NCI-H2171 treated with DMSO at 0.1 percent for 48 hours (cell line): ENCODE data around the gene NFAT5.
"Not testable (repeated sequence)": the region's sequence is repeated elsewhere in the genome, so short reads cannot be mapped to it uniquely, and the experiment has no call there.

ENCODE experiments used
- DNase-seq: peaks from one replicate; lab custom pipeline; 2025; lab: John Stamatoyannopoulos, UW

Gene NFAT5

GRCh38 chr16:69555437-69555836, 10.3 kb upstream of the NFAT5 start:
- DNase-seq: no peak

GRCh38 chr16:69555867-69556266, 9.9 kb upstream of the NFAT5 start:
- no peak for DNase-seq

- no peak for DNase-seq
Measured at GRCh38 chr16:69559164-69559563, 6.6 kb upstream of the NFAT5 start.

DNA sequence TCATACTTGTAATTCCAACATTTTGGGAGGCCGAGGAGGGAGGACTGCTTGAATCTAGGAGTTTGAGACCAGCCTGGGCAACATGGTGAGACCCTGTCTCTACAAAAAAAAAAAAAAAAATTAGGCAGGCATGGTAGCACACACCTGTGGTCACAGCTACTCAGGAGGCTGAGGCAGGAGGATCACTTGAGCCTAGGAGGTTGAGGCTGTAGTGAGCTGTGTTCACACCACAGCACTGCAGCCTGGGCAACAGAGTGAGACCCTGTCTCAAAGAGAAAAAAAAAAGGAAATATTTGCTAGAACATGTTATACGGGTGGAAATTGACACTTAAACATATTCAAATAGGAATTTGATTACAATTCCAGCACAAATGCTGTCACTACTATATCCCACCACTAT, 4.4 kb upstream of the NFAT5 start:
- not testable (repeated sequence) for DNase-seq

DNA sequence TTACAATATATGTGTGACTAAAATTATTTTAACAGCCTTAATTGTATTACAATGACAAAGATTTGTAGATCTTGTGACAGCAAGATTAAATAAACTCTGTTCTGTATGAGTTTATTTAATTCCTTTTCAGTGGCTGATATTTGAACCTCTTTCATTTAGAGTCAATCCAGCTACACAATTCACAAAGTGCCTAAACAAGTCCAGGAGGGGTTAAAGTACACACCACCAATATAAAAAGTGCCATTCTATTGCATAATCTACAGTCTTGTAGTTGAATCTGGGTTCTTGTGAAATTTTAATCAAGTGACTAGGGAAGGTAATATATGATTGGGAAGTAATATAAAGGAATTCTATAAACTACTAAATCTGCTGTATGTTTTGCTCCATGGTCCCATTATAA, 3.9 kb upstream of the NFAT5 start:
- no peak for DNase-seq

GRCh38 chr16:69562813-69563212, 3.0 kb upstream of the NFAT5 start:
- no peak for DNase-seq

- DNase-seq: peak; percentile 21
Measured at GRCh38 chr16:69563605-69564580, 1.9 kb upstream of the NFAT5 start.

DNA sequence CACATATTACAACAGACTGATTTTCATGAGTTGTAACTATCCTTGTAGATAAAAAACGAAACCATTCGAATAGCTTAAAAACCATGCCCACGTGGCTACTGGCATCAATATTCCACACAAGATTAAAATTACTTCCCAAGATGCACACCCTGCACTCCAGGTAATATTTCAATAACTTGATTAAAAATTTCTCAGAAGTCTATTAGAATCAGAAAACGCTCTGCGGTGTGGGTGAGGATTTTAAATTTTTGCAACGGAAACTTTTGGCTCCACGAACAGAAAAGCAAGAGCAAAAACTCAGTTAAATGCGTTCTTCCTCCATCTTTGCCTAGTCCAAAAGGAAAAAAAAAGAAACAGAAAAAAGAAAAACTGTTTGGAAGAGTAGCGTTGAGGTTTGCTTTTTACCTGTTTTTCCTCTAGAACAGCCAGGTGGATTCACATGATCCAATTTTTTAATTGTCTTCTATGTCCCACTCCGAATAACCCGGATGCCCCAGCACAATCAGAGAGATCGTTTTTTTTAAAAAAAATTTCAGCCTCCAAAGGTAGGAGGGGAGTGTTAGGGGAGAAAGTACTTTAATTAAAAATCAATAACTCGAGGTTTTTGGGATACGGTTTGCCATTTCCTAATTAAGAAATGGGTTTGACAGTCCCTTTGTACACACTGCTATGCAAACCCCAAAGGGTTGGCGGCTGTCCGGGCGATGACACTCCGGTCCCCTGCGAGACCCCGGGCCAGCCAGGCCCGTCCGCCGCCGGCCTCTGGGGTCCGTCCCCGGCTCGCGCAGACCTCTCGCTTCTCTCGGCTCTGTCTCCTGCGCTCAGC, 708 bp upstream of the NFAT5 start:
- peak; percentile 77 for DNase-seq

- DNase-seq: peak; percentile 42
Measured at GRCh38 chr16:69566240-69566980, 644 bp downstream of the NFAT5 start.

- DNase-seq: peak; percentile 42
Measured at GRCh38 chr16:69566981-69567680, 1.4 kb downstream of the NFAT5 start.

GRCh38 chr16:69568676-69569075, 2.9 kb downstream of the NFAT5 start:
- DNase-seq: no peak

DNA sequence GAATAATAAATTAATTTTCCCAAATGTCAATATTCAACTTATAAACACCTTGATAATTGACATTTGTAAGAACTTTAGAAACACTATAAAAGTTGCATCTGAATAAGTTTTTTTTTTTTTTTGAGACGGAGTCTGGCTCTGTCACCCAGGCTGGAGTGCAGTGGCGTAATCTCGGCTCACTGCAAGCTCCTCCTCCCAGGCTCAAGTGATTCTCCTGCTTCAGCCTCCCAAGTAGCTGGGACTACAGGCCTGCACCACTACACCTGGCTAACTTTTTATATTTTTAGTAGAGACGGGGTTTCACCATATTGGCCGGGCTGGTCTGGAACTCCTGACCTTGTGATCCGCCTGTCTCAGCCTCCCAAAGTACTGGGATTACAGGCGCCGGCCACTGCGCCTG, 13.0 kb downstream of the NFAT5 start:
- not testable (repeated sequence) for DNase-seq

- DNase-seq: no peak
Measured at GRCh38 chr16:69579783-69580481, 14.2 kb downstream of the NFAT5 start.

DNA sequence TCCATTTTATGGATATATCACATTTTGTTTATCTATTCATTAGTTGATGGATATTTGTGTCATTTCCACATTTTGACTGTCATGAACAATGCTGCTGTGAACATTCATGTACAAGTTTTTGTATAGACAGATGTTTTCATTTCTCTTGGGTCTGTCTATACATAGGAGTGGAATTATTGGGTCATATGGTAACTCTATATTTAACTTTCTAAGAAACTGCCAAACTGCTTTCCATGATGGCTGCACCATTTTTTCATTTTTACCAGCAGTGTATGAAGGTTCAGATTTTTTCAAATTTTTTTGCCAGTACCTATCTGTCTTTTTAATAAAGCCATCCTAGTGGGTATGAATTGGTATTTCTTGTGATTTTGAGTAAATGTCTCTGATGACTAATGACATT, 15.5 kb downstream of the NFAT5 start:
- DNase-seq: no peak

DNA sequence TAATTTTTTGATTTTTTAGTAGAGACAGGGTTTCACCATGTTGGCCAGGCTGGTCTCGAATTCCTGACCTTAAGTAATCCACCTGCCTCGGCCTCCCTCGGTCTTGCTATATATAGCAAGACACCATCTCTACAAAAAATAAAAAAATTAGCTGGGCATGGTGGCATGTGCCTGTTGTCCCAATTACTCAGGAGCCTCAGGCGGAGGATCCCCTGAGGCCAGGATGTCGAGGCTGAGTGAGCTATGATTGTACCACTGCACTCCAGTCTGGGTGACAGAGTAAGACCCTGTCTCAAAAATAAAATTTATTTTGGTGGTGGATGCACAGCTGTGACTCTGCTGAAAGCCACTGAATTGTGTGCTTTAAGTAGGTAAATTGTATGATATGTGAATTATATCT, 18.7 kb downstream of the NFAT5 start:
- DNase-seq: not testable (repeated sequence)

GRCh38 chr16:69589434-69590269, 23.9 kb downstream of the NFAT5 start:
- DNase-seq: no peak

- DNase-seq: no peak
Measured at GRCh38 chr16:69590590-69590989, 24.8 kb downstream of the NFAT5 start.

- DNase-seq: no peak
Measured at GRCh38 chr16:69593751-69594255, 28.0 kb downstream of the NFAT5 start.

DNA sequence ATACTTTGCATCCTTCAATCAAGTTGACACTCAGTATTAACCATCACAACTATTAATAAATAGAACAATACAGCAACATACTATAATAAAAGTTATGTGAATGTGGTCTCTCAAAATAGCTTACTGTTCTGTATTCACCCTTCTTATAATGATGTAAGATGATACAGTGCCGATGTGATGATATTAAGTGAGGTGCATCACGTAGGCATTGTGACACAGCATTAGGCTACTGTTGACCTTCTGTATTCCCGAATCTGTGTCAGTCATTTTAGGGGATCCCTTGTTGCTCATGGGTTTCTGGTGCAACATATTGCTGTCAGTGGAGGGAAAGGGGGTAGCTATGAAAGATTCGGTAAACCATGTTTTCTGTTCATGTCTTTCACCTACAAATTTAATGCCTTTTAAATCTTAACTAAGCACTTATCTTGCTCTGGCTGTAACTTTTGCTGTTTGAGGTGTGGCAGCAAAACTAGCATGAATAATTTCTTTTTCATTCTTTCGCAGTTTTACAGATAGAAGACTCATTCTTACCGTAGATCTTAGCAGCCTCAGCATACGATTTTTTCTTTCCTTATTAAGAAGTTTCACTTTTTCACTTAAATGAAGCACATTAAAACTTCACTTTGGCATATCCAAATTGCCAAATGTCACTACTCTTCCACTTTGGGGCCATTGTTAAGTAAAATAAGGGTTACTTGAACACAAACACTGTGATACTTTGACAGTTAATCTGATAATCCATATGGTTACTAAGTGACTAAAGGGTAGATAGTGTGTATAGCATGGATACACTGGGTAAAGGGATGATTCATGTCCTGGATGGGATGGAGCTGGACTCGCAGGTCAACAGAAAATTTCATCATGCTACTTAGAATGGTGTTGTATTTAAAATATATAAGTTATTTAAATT, 29.6 kb downstream of the NFAT5 start:
- DNase-seq: no peak
